ENCODE measurements around the gene GRID1.

GRID1 gene

GRCh38 chr10:85650791-85651496, 715.7 kb downstream of the GRID1 start:
- DNase-seq, result no peak

- DNase-seq, result no peak
Observed at GRCh38 chr10:85649461-85649860, 717.1 kb downstream of the GRID1 start.

- no peak for DNase-seq
Observed at GRCh38 chr10:85648279-85648754, 718.3 kb downstream of the GRID1 start.

GRCh38 chr10:85647741-85648140, 718.9 kb downstream of the GRID1 start:
- no peak for DNase-seq

GRCh38 chr10:85645926-85646711, 720.5 kb downstream of the GRID1 start:
- no peak for DNase-seq

GRCh38 chr10:85645053-85645452, 721.5 kb downstream of the GRID1 start:
- no peak for DNase-seq

- no peak for DNase-seq
Observed at GRCh38 chr10:85643845-85644525, 722.6 kb downstream of the GRID1 start.

GRCh38 chr10:85643171-85643844, 723.3 kb downstream of the GRID1 start:
- no peak for DNase-seq

GRCh38 chr10:85642421-85643170, 724.0 kb downstream of the GRID1 start:
- DNase-seq, result no peak

- DNase-seq, result no peak
Observed at GRCh38 chr10:85642082-85642420, 724.5 kb downstream of the GRID1 start.

- DNase-seq, result no peak
Observed at GRCh38 chr10:85641479-85642009, 725.1 kb downstream of the GRID1 start.

- DNase-seq, result no peak
Observed at GRCh38 chr10:85638797-85639196, 727.8 kb downstream of the GRID1 start.

- no peak for DNase-seq
Observed at GRCh38 chr10:85635650-85636049, 730.9 kb downstream of the GRID1 start.

GRCh38 chr10:85624511-85624910, 742.1 kb downstream of the GRID1 start:
- DNase-seq, result no peak

- DNase-seq, result no peak
Observed at GRCh38 chr10:85623758-85624157, 742.8 kb downstream of the GRID1 start.

GRCh38 chr10:85623342-85623741, 743.3 kb downstream of the GRID1 start:
- DNase-seq, result no peak

- DNase-seq, result no peak
Observed at GRCh38 chr10:85622425-85622824, 744.2 kb downstream of the GRID1 start.

GRCh38 chr10:85621562-85621961, 745.0 kb downstream of the GRID1 start:
- no peak for DNase-seq

GRCh38 chr10:85620807-85621206, 745.8 kb downstream of the GRID1 start:
- DNase-seq, result no peak

- no peak for DNase-seq
Observed at GRCh38 chr10:85619832-85620231, 746.8 kb downstream of the GRID1 start.

GRCh38 chr10:85618841-85619240, 747.8 kb downstream of the GRID1 start:
- no peak for DNase-seq
